Hypothalamus (tissue), 51 donors: Measurements from ENCODE around the gene ADAMTSL1.

Source experiments
- DNase-seq, 51 donors: peaks; one replicate each; lab custom pipeline; 2025; lab: John Stamatoyannopoulos, UW

The ADAMTSL1 gene

GRCh38 chr9:18721267-18721994, 247.5 kb downstream of the ADAMTSL1 start:
- DNase-seq = no peak

DNA sequence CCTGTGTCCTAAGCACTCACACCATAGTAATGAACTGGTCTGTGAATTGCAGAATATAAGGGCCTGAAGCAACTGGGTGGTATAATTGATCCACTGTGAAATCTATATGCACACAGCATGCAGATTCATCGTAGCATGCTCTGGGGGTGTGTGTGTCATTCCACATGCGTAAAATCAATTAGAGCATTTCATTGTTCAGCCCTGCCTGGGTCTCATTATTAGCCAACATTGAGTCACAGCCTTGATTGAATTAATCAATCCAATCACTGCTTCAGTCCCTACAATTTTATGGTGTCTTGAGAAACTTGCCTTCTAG, 248.0 kb downstream of the ADAMTSL1 start:
- no peak for DNase-seq

DNA sequence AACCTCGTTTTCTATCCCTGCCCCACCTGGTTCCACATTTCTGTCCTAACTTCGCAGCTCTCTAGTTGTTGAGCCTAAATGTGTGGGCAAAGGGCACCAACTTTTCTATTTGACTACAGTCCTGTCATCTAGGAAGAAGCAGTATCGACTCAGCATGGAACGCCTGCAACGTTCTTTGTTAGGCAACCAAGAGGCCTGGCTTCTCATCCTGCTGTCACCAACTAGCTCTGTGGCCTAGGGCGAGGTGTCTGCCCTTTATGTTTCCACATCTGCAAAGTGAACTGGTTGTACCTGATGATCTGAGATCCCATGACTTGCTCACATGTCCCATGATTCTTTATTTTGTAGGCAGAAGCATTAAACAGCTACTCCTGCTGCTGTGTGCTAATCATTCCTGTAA, 248.9 kb downstream of the ADAMTSL1 start:
- no peak for DNase-seq

- no peak for DNase-seq
Observed at GRCh38 chr9:18723366-18723765, 249.4 kb downstream of the ADAMTSL1 start.

DNA sequence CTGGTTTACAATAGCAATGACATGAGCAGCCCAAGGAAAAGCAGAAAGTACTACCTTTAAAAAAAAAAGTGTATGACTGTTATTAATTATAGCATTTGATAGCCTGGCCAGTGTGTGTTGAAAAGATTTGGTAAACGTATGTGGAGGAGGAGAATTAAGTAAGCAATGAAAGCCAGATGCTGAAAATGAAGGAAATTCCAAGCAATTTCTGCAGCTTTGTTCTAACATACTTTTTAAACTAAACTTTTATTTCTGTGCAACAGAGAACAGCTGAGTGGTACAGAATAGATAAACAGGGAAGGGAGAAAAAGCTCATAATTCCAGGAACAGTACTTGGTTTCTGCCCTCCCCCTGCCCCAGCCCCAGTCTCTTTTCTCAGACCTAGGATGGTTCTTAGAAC, 252.6 kb downstream of the ADAMTSL1 start:
- DNase-seq = no peak

DNA sequence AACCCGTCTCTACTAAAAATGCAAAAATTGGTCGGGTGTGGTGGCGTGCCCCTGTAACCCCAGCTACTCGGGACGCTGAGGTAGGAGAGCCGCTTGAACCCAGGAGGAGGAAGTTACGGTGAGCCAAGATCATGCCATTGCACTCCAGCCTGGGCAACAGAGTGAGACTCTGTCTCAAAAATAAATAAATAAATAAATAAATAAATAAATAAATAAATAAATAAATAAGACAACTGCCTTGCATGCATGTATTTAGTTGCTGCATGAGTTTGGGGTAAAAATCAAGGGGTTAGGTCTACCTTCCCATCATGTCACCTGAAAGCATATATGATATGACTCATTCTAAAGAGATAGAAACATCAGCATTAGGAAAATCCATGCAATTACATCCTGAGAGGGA, 254.0 kb downstream of the ADAMTSL1 start:
- no peak for DNase-seq

DNA sequence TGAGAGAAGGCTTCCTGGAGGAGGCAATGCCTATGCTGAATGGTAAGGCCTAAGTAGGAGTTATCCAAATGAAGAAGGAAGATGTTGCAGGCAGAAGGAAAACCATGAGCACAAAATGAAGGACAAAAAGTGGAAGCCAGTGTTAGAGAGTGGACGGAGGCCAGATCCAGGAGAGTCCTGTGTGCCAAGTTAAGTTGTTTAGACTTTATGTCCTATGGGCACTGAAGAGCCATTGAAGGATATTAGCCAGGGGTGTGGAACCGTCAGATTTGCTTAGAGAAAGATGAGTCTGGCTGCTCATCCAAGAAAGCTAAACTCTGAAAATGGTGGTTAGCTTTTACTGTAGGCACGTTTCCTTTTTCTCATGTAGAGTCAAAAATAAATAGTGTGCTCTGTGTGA, 254.7 kb downstream of the ADAMTSL1 start:
- DNase-seq = no peak

- no peak for DNase-seq
Observed at GRCh38 chr9:18730241-18730640, 256.3 kb downstream of the ADAMTSL1 start.

DNA sequence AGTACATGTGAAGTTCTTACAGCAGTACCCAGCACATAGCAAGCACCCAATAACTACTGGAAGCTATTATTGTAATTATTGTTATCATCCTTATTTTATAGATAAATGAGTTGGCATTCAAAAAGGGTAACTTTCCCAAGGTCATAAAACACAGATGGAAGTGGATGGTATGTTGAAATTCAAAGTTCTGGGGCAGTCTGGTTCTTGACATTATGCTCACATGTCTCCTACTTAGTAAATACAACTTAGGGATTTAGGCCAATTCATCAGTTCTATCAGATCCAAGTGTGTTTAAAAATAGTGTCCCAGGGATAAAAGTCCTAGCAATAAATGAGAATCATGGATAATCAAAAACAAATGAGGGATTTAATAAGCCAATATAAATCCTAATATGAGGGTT, 265.2 kb downstream of the ADAMTSL1 start:
- no peak for DNase-seq

DNA sequence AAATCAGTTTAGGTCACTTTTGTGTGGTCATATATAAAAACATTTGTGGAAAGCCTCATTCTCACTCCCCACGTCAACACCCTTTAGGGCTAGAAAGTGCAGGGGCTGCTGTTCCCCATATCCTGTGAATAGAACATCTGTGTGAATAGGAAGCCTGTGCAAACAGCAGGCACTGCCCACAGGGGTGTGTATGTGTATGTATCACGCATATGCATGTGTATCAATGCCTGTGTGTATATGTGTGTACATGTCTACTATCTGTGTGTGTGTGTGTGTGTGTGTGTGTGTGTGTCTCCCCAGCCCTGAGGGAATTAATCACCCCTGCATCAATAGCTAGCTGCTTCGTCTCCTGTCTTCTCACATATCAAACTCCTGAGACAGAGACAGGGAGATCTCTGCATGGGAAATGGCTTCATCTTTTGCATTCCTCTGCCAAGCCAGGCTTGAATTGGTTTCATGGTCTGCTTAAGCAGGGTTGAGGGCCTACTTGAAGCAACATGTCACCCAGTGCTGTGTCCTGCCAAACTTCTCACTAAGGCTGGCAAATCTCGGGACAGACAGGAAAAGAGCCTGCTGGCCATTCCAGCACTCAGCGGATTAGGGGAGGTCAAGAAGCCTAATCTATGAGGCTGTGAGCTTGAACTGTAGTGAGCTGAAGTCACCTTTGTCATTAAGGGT, 265.8 kb downstream of the ADAMTSL1 start:
- DNase-seq = no peak

- DNase-seq = no peak
Observed at GRCh38 chr9:18741359-18741758, 267.4 kb downstream of the ADAMTSL1 start.

GRCh38 chr9:18741945-18742344, 268.0 kb downstream of the ADAMTSL1 start:
- DNase-seq = no peak

DNA sequence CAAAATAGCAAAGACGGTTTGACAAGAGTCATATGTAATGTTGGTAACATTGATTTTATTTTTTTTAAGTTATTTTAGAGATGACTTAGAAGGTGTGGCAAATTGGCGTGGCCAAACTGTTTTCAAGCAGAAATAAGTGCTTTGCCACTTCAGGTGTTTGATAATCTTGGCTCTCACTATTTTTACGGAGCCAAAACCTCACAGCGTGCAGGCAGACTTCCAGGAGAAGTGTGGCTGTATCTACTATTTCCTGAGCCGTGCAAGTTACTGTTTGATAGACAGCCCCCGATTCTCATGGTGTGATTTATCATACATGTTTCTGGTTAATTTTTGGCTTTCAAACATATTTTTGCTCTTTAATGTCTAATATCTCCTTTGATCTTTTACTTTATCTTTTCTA, 269.5 kb downstream of the ADAMTSL1 start:
- no peak for DNase-seq

DNA sequence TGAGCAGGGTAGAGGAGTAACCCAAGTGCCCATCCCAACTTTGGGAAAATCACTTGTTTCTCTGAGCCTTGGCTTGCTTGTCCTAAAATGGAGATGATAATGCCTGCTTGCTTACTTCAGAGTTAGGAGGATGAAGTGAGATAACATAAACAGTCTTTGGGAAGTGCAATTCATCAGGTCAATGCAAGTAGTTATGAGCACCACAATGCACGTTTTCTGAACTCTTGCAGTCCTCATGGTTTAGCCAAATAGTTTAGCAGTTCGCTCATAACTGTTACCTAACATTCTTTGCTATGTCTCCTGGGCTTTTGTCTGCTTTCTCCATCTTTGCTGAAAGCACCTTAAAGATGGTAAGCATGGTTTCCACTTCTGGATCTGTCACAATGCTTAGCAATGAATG, 270.0 kb downstream of the ADAMTSL1 start:
- DNase-seq = no peak

GRCh38 chr9:18745710-18746109, 271.8 kb downstream of the ADAMTSL1 start:
- no peak for DNase-seq

DNA sequence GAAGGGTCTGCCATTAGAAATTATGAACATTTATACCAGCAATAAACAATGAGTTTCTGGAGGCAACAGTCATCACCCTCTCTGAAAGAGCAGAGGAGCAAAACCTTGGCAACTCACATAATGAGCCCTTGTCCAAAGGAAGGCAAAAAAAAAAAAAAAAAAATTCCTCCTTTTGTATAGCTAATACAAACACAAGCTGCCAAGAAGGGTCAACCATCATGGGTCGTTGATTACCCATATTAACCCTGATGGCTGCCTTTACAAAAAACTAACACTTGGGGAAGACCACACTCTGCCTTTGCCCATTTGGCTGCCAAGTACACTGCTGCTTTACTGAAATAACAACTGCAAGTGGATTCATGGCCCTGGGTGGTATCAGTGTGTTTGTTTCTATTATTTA, 272.7 kb downstream of the ADAMTSL1 start:
- peak in 14 of 51 donors; percentile 2 to 37 (median 11) for DNase-seq

GRCh38 chr9:18747595-18747994, 273.6 kb downstream of the ADAMTSL1 start:
- peak in 23 of 51 donors; percentile 1 to 48 (median 15) for DNase-seq

- DNase-seq = no peak
Observed at GRCh38 chr9:18748251-18748701, 274.3 kb downstream of the ADAMTSL1 start.

DNA sequence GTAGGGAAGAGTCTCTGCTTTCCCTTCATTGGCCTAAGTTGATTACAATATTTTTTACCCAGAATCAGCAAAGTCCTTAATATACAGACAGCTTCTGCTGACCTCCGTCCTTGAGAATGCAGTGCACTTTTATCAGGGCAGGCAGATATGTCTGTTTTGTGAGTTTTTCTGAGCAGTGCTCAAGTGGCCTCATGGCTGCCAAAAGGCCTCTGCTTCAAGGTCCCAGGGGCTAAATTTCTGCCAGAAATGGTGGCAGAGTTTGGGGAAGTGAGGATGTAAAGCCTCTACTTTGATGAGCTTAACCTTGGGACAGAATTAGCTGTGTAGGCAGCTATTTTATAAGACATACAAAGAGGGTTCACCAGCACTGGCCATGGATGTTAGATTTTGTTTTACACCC, 275.8 kb downstream of the ADAMTSL1 start:
- DNase-seq = no peak

DNA sequence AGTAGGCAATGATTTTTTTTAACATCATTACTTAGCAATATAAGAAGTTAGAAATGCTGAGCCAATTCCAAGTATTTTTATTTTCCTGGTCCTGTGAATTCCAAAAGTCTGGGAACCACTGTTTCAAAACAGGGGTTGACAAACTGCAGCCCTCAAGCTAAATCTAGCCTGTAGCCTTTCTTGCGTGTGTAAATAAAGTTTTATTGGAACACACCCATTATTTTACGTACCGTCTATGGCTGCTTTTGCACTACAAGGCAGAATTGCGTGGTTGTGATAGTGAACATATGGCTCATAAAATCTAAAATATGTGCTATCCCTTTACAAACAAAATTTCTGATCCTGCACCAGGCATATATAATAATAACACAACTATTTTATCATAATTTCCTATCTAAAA, 280.0 kb downstream of the ADAMTSL1 start:
- no peak for DNase-seq

- no peak for DNase-seq
Observed at GRCh38 chr9:18754537-18754936, 280.6 kb downstream of the ADAMTSL1 start.

GRCh38 chr9:18755263-18755662, 281.3 kb downstream of the ADAMTSL1 start:
- no peak for DNase-seq

DNA sequence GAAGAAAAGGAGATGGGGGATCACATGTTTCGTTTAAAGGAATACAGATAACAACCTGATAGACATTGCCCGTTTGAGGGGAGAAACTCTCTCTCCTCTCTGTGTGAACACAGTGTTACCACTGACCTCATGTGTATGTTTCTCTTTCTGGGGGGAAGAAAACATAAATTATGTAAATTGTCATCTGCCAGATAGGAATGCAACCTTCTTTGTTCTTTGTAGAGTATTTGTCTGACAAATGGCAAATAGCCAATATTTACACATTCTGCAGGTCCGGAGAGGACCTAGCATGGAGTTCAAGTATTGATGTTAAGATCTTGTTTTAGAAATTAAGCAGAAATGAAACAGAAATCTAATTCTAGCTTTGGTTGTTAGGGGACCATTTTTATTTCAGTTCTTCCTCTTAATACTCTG, 282.8 kb downstream of the ADAMTSL1 start:
- DNase-seq = no peak
